Measurements from ENCODE around the gene ALDH1L2. TPM values are rescaled to one million over a fixed set of nuclear protein-coding genes. Genes with fewer than 3 reads are reported as not detected.

Gene ALDH1L2
- total and polyA plus RNA-seq, 9 of the 15 experiments (the other 6 are each of a cell fraction or from before 2014, with no cell fraction given): 1.1 to 9.9 (median 3.8) TPM

DNA sequence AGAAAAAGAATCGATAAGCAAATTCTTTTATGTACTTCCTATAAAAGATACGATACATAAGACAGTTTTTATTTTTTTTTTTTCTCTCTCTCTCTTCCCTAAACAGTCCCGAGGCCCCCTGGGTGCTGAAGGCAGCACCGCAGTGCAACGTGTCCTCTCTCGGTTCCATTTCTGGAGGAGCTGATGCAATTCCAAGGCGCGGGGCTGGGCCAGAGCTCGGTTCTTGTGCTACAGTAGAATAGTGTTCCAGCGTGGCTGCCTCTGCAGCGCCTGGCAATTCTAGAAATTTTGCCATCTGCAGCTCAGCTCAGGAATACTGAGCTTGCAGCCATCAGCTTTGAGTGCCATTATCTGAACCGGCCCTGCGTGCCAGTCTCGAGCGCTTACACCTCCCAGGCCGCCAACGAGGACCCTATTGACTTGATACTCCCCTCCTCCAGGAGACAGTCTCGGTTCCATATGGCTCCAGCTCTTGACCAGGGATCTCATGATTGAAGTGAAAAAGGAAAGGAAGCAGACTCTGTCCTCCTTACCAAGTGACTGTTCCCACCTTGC lies 630 bp downstream of the ALDH1L2 start (continued):
- TF ChIP-seq ZNF384 (IDR thresholded peaks at IDR 0.05; ENCODE audit: low read depth, low read length) (peak; percentile 60; the same call in 1 of the 2 replicates), ATF7 (IDR thresholded peaks at IDR 0.05) (peak; percentile 53), BRD4 (IDR thresholded peaks at IDR 0.05) (no peak), ZNF143 (CRISPR knock-in tag; IDR thresholded peaks at IDR 0.05) (no peak), NR2C2 (CRISPR knock-in tag; IDR thresholded peaks at IDR 0.05) (no peak), NR2C2 (tag; IDR thresholded peaks at IDR 0.05) (0 out of 2 replicates have a peak, but pooled peaks have one; percentile 16), ZFX (CRISPR knock-in tag; IDR thresholded peaks at IDR 0.05) (peak; percentile 12; the same call in 1 of the 2 replicates), RBFOX2 (IDR thresholded peaks at IDR 0.05; ENCODE audit: low read depth, low read length) (peak; percentile 42; the same call in 1 of the 2 replicates), CEBPB (tag; IDR thresholded peaks at IDR 0.05) (peak; percentile 67), SMARCC2 (IDR thresholded peaks at IDR 0.05; ENCODE audit: low read depth) (no peak), L3MBTL2 (IDR thresholded peaks at IDR 0.05) (peak; percentile 28; the same call in 1 of the 2 replicates)
- TF ChIP-seq, protein P1, sequence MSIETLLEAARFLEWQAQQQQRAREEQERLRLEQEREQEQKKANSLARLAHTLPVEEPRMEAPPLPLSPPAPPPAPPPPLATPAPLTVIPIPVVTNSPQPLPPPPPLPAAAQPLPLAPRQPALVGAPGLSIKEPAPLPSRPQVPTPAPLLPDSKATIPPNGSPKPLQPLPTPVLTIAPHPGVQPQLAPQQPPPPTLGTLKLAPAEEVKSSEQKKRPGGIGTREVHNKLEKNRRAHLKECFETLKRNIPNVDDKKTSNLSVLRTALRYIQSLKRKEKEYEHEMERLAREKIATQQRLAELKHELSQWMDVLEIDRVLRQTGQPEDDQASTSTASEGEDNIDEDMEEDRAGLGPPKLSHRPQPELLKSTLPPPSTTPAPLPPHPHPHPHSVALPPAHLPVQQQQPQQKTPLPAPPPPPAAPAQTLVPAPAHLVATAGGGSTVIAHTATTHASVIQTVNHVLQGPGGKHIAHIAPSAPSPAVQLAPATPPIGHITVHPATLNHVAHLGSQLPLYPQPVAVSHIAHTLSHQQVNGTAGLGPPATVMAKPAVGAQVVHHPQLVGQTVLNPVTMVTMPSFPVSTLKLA (conservative IDR thresholded peaks at IDR 0.05): 0 out of 4 replicates have a peak, but pooled peaks of 1 of the 2 experiments have one; percentile 27
- TF ChIP-seq, protein P2, sequence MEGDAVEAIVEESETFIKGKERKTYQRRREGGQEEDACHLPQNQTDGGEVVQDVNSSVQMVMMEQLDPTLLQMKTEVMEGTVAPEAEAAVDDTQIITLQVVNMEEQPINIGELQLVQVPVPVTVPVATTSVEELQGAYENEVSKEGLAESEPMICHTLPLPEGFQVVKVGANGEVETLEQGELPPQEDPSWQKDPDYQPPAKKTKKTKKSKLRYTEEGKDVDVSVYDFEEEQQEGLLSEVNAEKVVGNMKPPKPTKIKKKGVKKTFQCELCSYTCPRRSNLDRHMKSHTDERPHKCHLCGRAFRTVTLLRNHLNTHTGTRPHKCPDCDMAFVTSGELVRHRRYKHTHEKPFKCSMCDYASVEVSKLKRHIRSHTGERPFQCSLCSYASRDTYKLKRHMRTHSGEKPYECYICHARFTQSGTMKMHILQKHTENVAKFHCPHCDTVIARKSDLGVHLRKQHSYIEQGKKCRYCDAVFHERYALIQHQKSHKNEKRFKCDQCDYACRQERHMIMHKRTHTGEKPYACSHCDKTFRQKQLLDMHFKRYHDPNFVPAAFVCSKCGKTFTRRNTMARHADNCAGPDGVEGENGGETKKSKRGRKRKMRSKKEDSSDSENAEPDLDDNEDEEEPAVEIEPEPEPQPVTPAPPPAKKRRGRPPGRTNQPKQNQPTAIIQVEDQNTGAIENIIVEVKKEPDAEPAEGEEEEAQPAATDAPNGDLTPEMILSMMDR (IDR thresholded peaks at IDR 0.05 in 2 of 3, conservative IDR thresholded peaks at IDR 0.05 in 1 of 3; ENCODE audit: insufficient read depth in 2 of 3, low read depth in 1 of 3, low read length in 3 of 3): 0 out of 6 replicates have a peak, but pooled peaks of 1 of the 3 experiments have one; percentile 7
- TF ChIP-seq, protein P3, sequence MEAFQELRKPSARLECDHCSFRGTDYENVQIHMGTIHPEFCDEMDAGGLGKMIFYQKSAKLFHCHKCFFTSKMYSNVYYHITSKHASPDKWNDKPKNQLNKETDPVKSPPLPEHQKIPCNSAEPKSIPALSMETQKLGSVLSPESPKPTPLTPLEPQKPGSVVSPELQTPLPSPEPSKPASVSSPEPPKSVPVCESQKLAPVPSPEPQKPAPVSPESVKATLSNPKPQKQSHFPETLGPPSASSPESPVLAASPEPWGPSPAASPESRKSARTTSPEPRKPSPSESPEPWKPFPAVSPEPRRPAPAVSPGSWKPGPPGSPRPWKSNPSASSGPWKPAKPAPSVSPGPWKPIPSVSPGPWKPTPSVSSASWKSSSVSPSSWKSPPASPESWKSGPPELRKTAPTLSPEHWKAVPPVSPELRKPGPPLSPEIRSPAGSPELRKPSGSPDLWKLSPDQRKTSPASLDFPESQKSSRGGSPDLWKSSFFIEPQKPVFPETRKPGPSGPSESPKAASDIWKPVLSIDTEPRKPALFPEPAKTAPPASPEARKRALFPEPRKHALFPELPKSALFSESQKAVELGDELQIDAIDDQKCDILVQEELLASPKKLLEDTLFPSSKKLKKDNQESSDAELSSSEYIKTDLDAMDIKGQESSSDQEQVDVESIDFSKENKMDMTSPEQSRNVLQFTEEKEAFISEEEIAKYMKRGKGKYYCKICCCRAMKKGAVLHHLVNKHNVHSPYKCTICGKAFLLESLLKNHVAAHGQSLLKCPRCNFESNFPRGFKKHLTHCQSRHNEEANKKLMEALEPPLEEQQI (IDR thresholded peaks at IDR 0.05): no peak

Measured in K562 (cell line).